Fibroblast of the aortic adventitia (primary cell): Measurements from ENCODE around the gene LRRC1. TPM values are rescaled to one million over a fixed set of nuclear protein-coding genes. Genes with fewer than 3 reads are reported as not detected.

Experiments used
- DNase-seq: peaks from one replicate; pipeline ENCODE4 v3.0.0-alpha.2; 2010; ENCODE audit warnings: low read depth
- H3K4me3 ChIP-seq: 2 replicates; pipeline ENCODE4 v1.5.1; 2011; ENCODE audit warnings: low read depth, mild to moderate bottlenecking, control low read depth, low read length, moderate library complexity
- total RNA-seq: library from RNA; depleted of rRNA; stranded (reverse); fragments of >200 nt; gene quantifications from 2 replicates; pipeline ENCODE4 v1.2.3, GENCODE V29; 2012; ENCODE audit warnings: low replicate concordance
- TF ChIP-seq, protein P1 (sequence below): IDR thresholded peaks from 2 replicates; pipeline ENCODE4 v1.5.1; 2011; ENCODE audit warnings: mild to moderate bottlenecking, low read length, control low read depth, inconsistent platforms; ENCODE audit not compliant: insufficient read depth

Gene LRRC1
- total RNA-seq, 1 donor, result 8.3 TPM

- TF ChIP-seq, protein P1, sequence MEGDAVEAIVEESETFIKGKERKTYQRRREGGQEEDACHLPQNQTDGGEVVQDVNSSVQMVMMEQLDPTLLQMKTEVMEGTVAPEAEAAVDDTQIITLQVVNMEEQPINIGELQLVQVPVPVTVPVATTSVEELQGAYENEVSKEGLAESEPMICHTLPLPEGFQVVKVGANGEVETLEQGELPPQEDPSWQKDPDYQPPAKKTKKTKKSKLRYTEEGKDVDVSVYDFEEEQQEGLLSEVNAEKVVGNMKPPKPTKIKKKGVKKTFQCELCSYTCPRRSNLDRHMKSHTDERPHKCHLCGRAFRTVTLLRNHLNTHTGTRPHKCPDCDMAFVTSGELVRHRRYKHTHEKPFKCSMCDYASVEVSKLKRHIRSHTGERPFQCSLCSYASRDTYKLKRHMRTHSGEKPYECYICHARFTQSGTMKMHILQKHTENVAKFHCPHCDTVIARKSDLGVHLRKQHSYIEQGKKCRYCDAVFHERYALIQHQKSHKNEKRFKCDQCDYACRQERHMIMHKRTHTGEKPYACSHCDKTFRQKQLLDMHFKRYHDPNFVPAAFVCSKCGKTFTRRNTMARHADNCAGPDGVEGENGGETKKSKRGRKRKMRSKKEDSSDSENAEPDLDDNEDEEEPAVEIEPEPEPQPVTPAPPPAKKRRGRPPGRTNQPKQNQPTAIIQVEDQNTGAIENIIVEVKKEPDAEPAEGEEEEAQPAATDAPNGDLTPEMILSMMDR, result no peak
- H3K4me3 ChIP-seq, result no peak overlapping the region
- DNase-seq, result no peak
Observed at GRCh38 chr6:53938810-53939209, 144.0 kb downstream of the LRRC1 start.

DNA sequence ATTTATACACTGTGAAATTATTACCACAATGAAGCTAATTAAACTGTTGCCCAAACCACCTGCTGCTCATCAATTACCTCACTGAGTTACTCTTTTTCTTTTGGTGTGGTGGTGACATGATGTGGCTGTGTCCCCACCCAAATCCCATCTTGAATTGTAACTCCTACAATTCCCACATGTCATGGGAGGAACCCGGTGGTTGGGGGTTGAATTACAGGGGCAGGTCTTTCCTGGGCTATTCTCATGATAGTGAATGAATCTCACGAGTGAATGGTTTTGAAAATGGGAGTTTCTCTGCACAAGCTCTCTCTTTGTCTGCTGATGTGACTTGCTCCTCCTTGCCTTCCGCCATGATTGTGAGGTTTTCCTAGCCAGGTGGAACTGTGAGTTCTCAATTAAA is 145.0 kb downstream of the LRRC1 start:
- H3K4me3 ChIP-seq, result no peak overlapping the region
- TF ChIP-seq, protein P1, result no peak
- no peak for DNase-seq

DNA sequence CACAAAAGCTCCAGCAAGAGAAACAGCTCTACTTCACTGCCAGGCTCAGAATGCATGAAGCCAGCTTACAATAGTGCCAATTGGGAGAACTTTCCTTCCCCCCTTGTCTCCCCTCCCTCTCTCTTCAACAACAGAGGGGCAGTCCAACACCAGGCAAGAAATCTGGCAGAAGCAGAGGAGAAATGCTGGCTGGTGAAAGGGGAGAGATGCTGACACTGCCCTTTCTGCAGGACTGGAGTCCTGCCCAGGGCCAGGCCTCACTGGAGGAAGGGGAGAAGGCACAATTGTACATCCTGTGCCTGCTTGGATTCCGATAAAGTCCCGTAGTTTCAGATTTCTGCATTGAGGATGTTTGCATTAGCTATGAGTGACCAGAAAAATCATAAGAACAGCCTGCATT is 148.6 kb downstream of the LRRC1 start:
- no peak for DNase-seq
- TF ChIP-seq, protein P1, result no peak
- no peak overlapping the region for H3K4me3 ChIP-seq

GRCh38 chr6:53944091-53944490 is 149.3 kb downstream of the LRRC1 start:
- no peak overlapping the region for H3K4me3 ChIP-seq
- TF ChIP-seq, protein P1, result no peak
- no peak for DNase-seq

DNA sequence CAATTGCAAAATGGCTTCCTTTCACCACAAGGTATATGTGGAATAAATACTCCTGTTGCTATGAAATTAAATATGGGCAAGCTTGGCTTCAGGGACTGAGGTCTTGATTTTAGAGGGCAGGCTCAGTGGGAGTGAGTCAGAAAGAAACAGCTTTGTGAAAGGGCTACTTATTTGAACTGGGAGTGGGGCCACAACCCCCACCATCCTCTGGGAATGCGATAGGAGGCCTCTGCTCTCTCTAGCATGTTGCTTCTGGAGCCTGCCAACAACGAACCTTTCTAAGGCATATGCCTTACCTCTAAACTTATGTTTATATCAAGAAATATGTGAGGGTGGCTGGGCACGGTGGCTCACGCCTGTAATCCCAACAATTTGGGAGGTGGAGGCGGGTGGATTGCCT is 149.7 kb downstream of the LRRC1 start:
- TF ChIP-seq, protein P1, result no peak
- DNase-seq, result no peak
- H3K4me3 ChIP-seq, result no peak overlapping the region

GRCh38 chr6:53945765-53946407 is 151.1 kb downstream of the LRRC1 start:
- no peak for DNase-seq
- TF ChIP-seq, protein P1, result no peak
- no peak overlapping the region for H3K4me3 ChIP-seq

- H3K4me3 ChIP-seq, result no peak overlapping the region
- no peak for DNase-seq
Observed at GRCh38 chr6:53947780-53948179, 153.0 kb downstream of the LRRC1 start.

More at GRCh38 chr6:53947780-53948179, 153.0 kb downstream of the LRRC1 start:
- TF ChIP-seq, protein P1, result no peak
